ENCODE results near the gene GPR62.

GRCh38 chr3:51980253-51980652 lies 25.1 kb downstream of the GPR62 start:
- TF ChIP-seq GTF3C2 (IDR thresholded peaks at IDR 0.05; ENCODE audit: borderline replicate concordance, extremely low read depth, insufficient read length) (no peak), HMGXB4 (CRISPR knock-in tag; IDR thresholded peaks at IDR 0.05) (no peak), ZFP36 (IDR thresholded peaks at IDR 0.05; ENCODE audit: low read depth, low read length, partially characterized antibody) (no peak)

All from K562 (cell line).